NCI-H226 (cell line): ENCODE results near the gene NRG2.

Source experiments
- DNase-seq: peaks from one replicate; pipeline ENCODE4 v3.0.0-alpha.2; 2015

Gene NRG2

GRCh38 chr5:139900546-139901250 is 142.4 kb downstream of the NRG2 start:
- DNase-seq = no peak

DNA sequence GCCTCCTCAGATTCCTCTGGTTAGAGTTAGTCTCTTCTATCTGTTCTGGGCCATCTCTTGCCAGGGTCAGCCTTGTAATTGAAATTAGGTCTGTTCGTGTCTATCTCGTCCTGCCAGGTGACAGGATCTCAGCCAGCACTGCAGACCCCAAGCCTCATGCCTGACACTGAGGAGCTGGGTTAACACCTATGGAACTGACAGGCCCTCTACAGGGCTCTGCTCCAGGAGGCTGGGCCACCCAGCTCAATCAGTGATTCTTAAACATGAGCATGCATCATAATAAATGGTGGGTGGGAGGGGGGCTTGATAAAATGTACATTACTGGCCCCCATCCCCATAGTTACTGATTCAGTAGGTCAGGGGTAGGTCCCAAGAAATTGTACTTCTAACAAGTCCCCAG is 144.1 kb downstream of the NRG2 start:
- DNase-seq = no peak

DNA sequence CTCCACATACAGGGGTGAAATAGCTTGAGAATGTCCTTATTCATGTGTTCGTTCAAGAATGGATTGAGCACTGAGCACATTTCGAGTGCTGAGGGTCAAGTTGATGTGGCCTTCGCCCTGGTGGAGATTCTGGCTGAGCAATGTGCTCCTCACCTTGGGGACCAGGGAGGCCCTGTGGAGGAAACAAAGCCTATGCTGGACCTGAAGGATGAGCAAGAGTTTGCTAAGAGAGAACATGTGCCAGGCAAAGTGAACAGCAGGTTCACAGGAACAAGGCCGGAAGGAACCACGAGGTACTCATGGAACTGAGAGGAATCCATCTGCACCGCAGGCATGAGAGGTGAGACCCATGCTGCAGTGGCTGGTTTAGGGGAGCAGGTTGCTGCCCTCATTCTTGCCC is 145.1 kb downstream of the NRG2 start:
- DNase-seq = no peak

DNA sequence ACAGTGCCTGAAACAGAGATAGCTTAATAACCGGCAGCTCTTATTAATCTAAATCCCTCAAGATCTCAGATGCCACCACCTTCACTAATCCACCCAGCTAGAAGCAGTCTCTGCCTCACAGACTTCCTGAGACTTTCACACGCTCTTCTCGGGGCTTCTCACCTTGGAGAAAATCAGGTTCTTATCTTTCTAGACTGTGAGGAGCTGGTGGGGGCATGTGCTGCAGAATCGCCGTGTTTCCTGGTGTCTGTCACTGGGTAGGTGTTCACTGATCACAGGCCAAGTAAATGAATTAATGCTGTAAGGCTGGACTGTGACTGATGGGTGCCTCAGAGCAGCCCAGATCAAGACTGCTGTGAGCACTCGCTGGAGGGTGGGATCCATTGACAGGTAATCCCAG is 145.8 kb downstream of the NRG2 start:
- DNase-seq = no peak

DNA sequence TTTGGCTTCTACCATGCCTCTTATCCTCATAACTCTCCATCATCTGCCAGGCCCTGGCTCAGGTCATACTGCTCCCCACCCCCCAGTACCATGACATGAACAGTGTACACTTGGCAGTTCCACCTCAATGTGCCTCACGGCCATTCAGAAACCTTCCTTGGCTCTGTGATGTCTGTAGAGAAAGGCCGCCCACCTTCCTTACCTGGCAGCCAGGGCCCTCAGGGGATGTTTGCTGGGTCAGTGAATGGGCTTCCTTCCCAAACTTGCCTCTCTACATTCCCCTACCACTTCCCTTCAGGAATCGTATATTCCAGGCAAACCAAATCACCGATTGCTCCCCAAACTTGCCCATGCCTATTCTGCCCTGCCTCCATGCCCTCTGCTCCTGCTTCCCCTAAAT is 146.4 kb downstream of the NRG2 start:
- no peak for DNase-seq

GRCh38 chr5:139895647-139896046 is 147.5 kb downstream of the NRG2 start:
- no peak for DNase-seq

DNA sequence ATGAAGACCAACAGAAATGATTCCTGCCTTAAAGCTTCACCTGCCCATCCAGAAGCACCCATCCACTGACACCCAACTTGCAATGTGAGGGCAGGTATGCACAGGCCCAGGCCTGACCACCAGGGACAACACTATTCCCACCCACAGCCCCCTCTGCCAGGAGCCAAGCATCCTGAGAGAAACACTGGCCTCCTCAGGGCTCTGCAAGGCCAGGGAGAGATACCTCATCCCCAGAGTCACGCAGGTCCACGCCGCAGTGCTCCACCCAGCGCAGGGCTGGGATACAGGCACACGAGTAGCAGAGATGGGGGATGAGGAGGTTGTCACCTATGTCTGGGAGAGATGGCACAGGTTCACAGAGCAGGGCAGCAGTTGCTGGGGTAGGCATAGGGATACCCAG is 148.1 kb downstream of the NRG2 start:
- DNase-seq = no peak

- no peak for DNase-seq
Measured at GRCh38 chr5:139893873-139894272, 149.2 kb downstream of the NRG2 start.

DNA sequence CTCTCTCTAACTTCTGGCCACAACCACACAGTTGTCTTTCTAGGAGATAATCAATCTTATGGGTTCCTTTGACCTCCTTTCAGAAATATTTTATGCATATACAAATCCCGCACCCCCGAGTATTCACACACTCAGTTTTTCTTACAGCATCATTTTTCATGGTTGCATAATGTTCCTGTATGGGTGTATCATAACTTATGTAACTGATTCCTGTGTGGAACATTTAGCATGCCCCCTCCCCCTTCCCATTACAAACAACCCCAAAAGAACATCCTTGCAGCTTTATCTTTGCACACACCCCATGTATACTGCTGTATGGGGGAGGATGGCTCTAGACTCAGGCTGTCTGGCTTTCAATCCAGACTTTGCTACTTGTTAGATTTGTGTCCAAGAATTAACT is 153.7 kb downstream of the NRG2 start:
- no peak for DNase-seq

DNA sequence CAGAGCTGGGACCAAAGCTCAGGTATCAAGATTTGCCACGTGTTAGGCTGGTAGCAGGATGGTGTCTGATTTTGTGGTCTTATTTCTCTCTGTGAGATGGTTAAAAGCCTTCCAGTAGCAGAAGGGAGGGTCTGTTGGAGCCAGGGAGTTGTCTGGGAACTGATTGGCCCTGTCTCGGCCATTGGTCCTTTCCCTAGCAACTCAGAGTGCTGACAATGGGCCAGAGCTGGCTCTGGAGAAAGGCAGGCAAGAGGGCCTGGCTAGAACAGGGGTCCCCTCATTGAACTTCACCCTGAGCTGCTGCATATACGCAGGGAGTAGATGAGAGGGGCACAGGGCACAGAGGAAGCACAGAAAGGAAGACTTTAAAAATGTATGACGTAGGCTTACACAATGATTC is 154.7 kb downstream of the NRG2 start:
- DNase-seq = no peak

DNA sequence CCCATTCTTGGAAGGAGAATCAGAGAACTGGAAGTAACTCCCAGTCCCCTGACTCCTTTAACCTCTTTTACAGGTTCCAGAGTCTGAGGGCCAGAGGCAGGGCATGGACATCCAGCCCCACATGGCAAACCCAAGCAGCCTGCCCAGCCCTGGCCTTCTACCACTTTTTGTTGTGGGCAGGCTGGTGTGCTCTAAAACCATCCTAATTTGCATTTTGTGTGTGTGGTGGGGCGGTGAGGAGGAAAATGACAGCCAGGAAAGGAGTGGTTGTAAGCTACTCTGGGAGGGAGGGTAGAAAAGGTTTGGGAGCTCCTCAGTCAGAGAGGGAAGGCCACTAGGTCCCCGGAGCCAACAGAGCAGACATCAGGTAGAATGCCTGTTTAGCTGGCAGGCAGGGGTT is 156.9 kb downstream of the NRG2 start:
- no peak for DNase-seq

- no peak for DNase-seq
Measured at GRCh38 chr5:139885857-139886208, 157.3 kb downstream of the NRG2 start.

GRCh38 chr5:139885172-139885856 is 157.8 kb downstream of the NRG2 start:
- no peak for DNase-seq

GRCh38 chr5:139884734-139885133 is 158.4 kb downstream of the NRG2 start:
- DNase-seq = no peak

- no peak for DNase-seq
Measured at GRCh38 chr5:139884144-139884543, 159.0 kb downstream of the NRG2 start.

DNA sequence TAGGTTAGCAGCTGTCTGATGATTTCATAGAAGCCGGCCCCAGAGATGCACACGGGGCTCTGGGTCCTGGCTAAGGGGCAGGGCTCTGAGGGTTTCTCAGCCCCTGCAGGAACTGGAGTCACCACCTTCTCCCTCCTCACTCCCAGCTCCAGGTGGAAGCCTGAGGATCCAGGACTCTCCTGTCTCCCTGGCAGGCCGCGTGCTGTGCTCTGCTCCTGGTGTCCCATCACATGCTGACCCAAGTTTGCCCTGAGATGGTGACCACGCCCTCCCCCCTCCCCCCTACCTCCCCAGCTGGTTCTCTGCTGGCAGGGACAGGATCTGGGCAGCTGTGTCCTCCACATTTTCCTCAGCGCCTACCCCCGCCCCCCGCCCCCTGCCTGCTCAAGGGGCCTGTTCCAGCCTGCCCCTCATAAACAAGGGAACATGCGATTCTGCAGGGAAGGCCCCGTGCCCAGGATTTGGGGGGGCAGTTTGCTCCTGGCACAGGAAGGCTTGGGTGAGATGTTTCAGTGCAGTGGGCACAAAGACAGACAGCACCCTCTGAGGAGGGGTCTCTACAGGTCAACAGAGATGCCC is 160.0 kb downstream of the NRG2 start:
- DNase-seq = no peak

DNA sequence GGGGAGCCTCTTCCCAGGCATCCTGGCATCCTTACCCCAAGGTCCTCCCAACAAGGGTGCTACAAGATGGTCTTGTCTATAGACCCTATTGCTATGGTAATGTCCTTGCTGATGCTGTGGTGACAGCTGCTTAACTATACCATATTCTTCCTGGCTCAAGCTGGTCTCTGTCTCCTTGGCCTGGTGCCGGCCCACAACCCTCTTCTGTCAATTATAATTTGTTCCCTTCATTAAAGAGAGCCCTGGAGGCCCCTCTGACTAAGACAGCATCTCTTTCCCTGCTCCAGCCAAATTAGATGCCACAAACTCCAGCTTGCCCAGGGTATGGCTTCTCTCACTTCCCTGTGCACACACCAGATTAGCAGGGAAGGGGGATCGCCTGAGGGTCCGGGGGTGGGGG is 160.8 kb downstream of the NRG2 start:
- DNase-seq = no peak

DNA sequence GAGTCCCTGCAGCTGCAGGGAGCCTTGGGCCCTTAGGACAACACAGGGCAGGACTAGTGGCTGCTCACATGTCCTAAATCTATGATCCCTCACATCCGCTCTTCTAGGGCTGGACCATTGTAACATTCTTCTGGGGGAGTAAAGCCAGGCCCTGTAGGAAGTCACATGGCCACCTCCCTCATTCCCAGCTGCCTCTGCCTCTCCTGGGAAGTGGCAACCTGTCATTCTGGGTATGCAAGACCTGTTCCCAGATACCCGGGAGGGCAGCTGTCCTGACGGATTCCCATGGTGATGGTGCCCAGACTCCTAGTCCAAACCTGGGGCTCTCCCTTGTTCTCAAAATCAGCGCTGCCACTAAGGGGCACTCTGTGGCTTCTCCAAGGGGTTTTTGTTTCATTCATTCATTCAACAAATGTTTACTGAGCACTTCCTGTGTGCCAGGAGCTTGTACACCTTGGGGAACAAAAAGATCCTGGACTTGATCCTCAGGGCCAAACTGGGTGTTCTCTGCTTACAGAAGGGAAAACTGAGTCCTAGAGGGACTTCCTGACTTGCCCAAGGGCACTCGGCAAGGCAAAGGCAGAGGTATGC is 161.9 kb downstream of the NRG2 start:
- DNase-seq = no peak

DNA sequence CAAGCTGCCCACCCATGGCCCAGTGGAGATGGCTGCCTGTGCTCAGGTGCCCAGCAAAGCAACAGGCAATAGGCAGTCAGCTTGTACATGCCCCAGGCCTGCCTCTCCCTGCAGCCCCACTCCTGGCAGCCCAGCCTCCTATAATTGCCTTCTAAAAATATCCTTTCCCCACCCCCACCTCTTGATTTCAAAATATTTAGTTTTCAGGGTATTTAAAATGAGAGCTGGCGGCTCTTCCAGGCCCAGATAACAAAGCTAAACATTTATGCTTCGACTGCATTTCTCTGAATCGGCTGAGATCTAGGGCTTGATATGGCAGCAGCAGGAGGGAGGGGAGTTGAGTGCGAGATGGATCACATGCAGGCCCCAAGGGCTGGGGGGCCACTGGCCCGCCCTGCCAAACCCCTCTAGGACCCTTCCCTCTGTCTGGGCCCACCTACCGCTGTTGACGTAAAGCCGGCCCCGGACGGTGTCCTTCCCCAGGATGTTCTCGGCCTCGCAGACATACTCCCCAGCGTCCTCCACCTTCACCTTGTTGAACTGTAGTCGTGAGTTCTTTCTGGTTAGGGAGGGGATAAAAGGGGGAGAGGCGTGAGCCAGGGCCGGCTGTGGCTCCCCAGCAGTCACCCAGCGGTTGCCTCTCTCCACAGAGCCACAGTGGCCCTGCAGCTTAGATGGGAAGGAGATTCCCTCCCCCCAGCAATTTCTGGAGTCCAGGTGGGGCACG is 162.5 kb downstream of the NRG2 start:
- no peak for DNase-seq

- DNase-seq = no peak
Measured at GRCh38 chr5:139878093-139878492, 165.0 kb downstream of the NRG2 start.

DNA sequence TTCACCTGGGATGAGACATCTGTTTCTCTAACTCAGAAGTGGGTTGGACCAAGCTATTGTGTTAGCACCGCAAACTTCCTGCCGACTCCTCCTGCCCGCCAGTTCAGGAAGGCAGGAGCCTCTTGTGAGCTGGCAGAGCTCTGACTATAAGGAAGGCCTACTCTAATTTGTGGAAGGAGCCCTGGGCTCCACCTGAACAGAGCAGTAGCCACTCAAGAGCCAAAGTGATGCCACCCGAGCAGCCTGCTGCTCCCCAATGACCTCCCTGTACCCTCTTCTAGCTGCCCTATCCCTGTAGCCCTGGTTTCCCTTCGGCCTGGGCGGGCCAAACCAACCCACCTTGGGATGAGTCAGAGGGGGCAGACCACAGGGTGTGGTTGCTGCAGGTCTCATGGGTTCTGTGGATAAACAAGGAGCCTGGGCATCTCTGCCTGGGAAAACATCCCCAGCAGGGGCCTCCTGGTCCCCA is 165.9 kb downstream of the NRG2 start:
- DNase-seq = no peak

DNA sequence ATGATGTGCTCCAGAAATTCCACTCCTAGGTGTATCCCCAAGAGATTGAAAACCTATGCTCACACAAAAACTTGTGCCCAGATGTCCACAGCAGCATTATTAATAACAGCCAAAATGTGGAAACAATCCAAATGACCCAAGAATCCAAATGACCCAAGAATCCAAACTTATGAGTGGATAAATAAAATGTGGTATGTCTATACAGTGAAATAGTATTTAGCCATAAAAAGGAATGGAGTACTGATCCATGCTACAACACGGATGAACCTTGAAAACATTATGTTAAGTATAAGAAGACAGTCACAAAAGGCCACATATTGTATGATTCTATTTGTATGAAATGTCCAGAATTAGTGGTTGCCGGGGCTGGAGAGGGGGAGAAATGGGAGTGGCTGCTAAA is 167.1 kb downstream of the NRG2 start:
- DNase-seq = no peak
